ENCODE data around the gene PRKG1.

DNA sequence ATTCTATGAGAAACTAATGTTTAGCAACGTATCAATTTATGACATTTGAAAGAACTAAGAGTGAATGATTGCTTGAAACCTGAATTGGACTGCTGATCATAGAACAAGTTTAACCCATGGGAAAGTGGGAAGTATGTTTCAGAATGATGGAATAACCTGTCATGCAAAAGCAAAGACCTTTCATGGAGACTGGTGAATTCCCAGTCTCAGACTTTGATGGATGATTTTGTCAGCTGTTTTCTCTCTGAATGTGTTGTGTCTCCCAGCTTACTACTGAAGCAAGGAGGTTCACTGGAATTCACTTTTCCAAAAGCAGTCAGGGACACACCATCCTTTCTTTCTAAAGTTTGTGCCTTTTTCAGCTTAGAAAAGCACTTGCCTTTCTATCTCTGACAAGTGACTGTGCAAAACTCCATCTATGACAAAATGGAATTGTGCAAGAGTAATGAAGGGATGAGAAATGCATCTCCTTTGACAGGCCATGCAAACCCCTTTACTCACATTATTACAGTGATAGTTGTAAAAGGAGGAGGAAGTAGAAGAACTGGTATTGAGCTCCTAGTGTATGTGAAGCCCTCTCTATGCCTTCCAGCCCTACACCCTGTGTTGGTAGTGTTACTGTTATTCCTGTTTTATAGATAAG, 176.1 kb downstream of the PRKG1 start:
- no peak for TF ChIP-seq CTCF (IDR thresholded peaks at IDR 0.05)
- no peak for TF ChIP-seq EZH2 (IDR thresholded peaks at IDR 0.05; ENCODE audit: borderline replicate concordance, insufficient read depth, low read depth, low read length, poor library complexity, severe bottlenecking)

All from B cell (primary cell).